ENCODE measurements around the gene ERCC6L2.

DNA sequence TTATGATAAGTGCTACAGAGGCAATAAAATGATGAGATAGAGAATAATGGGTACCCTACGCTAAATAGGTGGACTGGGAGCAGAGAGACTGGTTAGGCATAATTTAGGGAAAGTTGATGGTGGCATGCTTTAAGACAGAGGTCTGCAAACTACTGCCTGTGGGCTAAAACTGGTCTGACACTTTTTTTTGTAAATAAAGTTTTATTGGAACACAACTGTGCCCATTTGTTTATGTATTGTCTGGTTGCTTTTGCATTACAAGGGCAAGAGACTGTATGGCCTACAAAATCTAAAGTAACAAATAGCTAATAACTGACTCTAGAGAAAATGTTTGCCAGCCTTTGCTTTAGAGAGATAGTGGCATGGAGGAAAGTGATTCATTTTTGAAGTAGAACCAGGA, 2.5 kb downstream of the ERCC6L2 start:
- TF ChIP-seq, protein P1, sequence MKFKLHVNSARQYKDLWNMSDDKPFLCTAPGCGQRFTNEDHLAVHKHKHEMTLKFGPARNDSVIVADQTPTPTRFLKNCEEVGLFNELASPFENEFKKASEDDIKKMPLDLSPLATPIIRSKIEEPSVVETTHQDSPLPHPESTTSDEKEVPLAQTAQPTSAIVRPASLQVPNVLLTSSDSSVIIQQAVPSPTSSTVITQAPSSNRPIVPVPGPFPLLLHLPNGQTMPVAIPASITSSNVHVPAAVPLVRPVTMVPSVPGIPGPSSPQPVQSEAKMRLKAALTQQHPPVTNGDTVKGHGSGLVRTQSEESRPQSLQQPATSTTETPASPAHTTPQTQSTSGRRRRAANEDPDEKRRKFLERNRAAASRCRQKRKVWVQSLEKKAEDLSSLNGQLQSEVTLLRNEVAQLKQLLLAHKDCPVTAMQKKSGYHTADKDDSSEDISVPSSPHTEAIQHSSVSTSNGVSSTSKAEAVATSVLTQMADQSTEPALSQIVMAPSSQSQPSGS (CRISPR knock-in tag; IDR thresholded peaks at IDR 0.05): no peak
- TF ChIP-seq EZH2 (IDR thresholded peaks at IDR 0.05; ENCODE audit: borderline replicate concordance, low read depth, low read length): no peak

All from K562 (cell line).